Breast epithelium (tissue), 3 donors: ENCODE measurements around the gene LMAN2.
A peak's percentile ranks its signal among the peaks of the same experiment; 100 is the strongest.

Source experiments
- POLR2AphosphoS5 ChIP-seq, 3 donors: sonication (generic); formaldehyde crosslinking; IDR thresholded peaks; one replicate each; pipeline ENCODE4 v1.6.1; 2017; ENCODE audit warnings: antibody characterized with exemption in 3 of 3
- TF ChIP-seq, protein P1 (sequence below), 3 donors: fragments of 450-650 bp; IDR thresholded peaks; one replicate each; pipeline ENCODE4 v1.5.1; 2016 to 2017; ENCODE audit warnings: antibody characterized with exemption in 3 of 3, mild to moderate bottlenecking in 3 of 3, moderate library complexity in 3 of 3

- TF ChIP-seq, protein P1, sequence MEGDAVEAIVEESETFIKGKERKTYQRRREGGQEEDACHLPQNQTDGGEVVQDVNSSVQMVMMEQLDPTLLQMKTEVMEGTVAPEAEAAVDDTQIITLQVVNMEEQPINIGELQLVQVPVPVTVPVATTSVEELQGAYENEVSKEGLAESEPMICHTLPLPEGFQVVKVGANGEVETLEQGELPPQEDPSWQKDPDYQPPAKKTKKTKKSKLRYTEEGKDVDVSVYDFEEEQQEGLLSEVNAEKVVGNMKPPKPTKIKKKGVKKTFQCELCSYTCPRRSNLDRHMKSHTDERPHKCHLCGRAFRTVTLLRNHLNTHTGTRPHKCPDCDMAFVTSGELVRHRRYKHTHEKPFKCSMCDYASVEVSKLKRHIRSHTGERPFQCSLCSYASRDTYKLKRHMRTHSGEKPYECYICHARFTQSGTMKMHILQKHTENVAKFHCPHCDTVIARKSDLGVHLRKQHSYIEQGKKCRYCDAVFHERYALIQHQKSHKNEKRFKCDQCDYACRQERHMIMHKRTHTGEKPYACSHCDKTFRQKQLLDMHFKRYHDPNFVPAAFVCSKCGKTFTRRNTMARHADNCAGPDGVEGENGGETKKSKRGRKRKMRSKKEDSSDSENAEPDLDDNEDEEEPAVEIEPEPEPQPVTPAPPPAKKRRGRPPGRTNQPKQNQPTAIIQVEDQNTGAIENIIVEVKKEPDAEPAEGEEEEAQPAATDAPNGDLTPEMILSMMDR (IDR thresholded peaks at IDR 0.05): peak in 1 of 3 donors; percentile 11
- no peak for TF ChIP-seq POLR2AphosphoS5 (IDR thresholded peaks at IDR 0.05)
Measured at GRCh38 chr5:177362610-177363507, 11.4 kb upstream of the LMAN2 start.
